Vagina (tissue), 2 donors: ENCODE data around the gene PJA2. TPM values are rescaled to one million over a fixed set of nuclear protein-coding genes. Genes with fewer than 3 reads are reported as not detected.

Experiments used
- DNase-seq, 2 donors: peaks; one replicate each; pipeline ENCODE4 v3.0.0-alpha.2; 2017; ENCODE audit errors: extremely low spot score in 2 of 2
- H3K27ac ChIP-seq: fragments of 200-600 bp; sonication (generic); one replicate; pipeline ENCODE4 v1.5.1; 2019
- H3K27me3 ChIP-seq: fragments of 200-600 bp; sonication (generic); one replicate; pipeline ENCODE4 v1.5.1; 2019
- H3K36me3 ChIP-seq, 2 donors: fragments of 200-600 bp; sonication (generic); one replicate each; pipeline ENCODE4 v1.5.1; 2017 to 2019
- H3K4me1 ChIP-seq: fragments of 200-600 bp; sonication (generic); one replicate; pipeline ENCODE4 v1.5.1; 2019
- H3K4me3 ChIP-seq, 2 donors: fragments of 200-600 bp; sonication (generic); 1 replicate in 1 of 2; 2 replicates in 1 of 2; pipeline ENCODE4 v1.5.1; 2016 to 2019
- H3K9me3 ChIP-seq: fragments of 200-600 bp; sonication (generic); one replicate; pipeline ENCODE4 v1.5.1; 2019
- CTCF ChIP-seq, 3 experiments: fragments of 450-650 bp in 2 of 3; fragments of 200-600 bp in 1 of 3; sonication (generic) in 1 of 3; IDR thresholded peaks; one replicate each; pipeline ENCODE4 v1.5.1; 2017 to 2019; ENCODE audit warnings: antibody characterized with exemption in 3 of 3, mild to moderate bottlenecking in 2 of 3, moderate library complexity in 2 of 3
- POLR2A ChIP-seq, 2 donors: fragments of 450-650 bp; IDR thresholded peaks; one replicate each; pipeline ENCODE4 v1.6.1; 2017; ENCODE audit warnings: antibody characterized with exemption in 2 of 2, mild to moderate bottlenecking in 2 of 2, moderate library complexity in 2 of 2
- POLR2AphosphoS5 ChIP-seq, 2 donors: sonication (generic); formaldehyde crosslinking; IDR thresholded peaks; one replicate each; pipeline ENCODE4 v1.9.0; 2017; ENCODE audit warnings: antibody characterized with exemption in 2 of 2, mild to moderate bottlenecking in 2 of 2, low read depth in 1 of 2; ENCODE audit not compliant: insufficient read depth in 1 of 2
- intact Hi-C: fragments of 100-400 bp; cut with DNase I; formaldehyde crosslinking; loops from one replicate; pipeline ENCODE4 v1.15.1; 2023
- total RNA-seq: library from RNA; depleted of rRNA; stranded (reverse); fragments of >200 nt; gene quantifications from one replicate; pipeline ENCODE4 v1.2.3, GENCODE V29; 2016

PJA2 gene
- total RNA-seq, 1 donor from 2014 or later, result 76.1 TPM

- intact Hi-C loops, result no loop called here
- H3K36me3 ChIP-seq, result peaks cover 0 to 20% of the 10 kb centered on the region in 2 donors
- TF ChIP-seq POLR2AphosphoS5 (IDR thresholded peaks at IDR 0.05; ENCODE audit: insufficient read depth in 1 of 2, low read depth in 1 of 2), result no peak
- TF ChIP-seq CTCF (IDR thresholded peaks at IDR 0.05), result no peak
- TF ChIP-seq POLR2A (IDR thresholded peaks at IDR 0.05), result no peak
- H3K4me1 ChIP-seq, result peaks cover 15% of the 10 kb centered on the region
- H3K27ac ChIP-seq, result no peak overlapping the region
- H3K9me3 ChIP-seq, result no peaks in the 10 kb centered on the region
- no peaks in the 10 kb centered on the region for H3K27me3 ChIP-seq
- no peak for DNase-seq
- no peak overlapping the region for H3K4me3 ChIP-seq
Observed at GRCh38 chr5:109378095-109378494, 31.7 kb downstream of the PJA2 start.

GRCh38 chr5:109374625-109375024, 35.1 kb downstream of the PJA2 start:
- Histone ChIP-seq H3K4me3 (no peak overlapping the region), H3K36me3 (peaks cover 0 to 11% of the 10 kb centered on the region in 2 donors), H3K27me3 (no peaks in the 10 kb centered on the region), H3K9me3 (no peaks in the 10 kb centered on the region), H3K4me1 (peaks cover 14% of the 10 kb centered on the region), H3K27ac (no peak overlapping the region)
- TF ChIP-seq CTCF (IDR thresholded peaks at IDR 0.05) (no peak), POLR2A (IDR thresholded peaks at IDR 0.05) (no peak), POLR2AphosphoS5 (IDR thresholded peaks at IDR 0.05; ENCODE audit: insufficient read depth in 1 of 2, low read depth in 1 of 2) (no peak)
- intact Hi-C loops, result no loop called here
- no peak for DNase-seq

- intact Hi-C loops, result no loop called here
- TF ChIP-seq CTCF (IDR thresholded peaks at IDR 0.05) (no peak), POLR2AphosphoS5 (IDR thresholded peaks at IDR 0.05; ENCODE audit: insufficient read depth in 1 of 2, low read depth in 1 of 2) (no peak), POLR2A (IDR thresholded peaks at IDR 0.05) (no peak)
- Histone ChIP-seq H3K9me3 (no peaks in the 10 kb centered on the region), H3K4me1 (peaks cover 14% of the 10 kb centered on the region), H3K27me3 (no peaks in the 10 kb centered on the region), H3K36me3 (peaks cover 0 to 15% of the 10 kb centered on the region in 2 donors), H3K4me3 (no peak overlapping the region), H3K27ac (no peak overlapping the region)
- DNase-seq, result no peak
Observed at GRCh38 chr5:109373932-109374331, 35.8 kb downstream of the PJA2 start.

GRCh38 chr5:109370343-109370742, 39.4 kb downstream of the PJA2 start:
- Histone ChIP-seq H3K27me3 (no peaks in the 10 kb centered on the region), H3K36me3 (peaks cover 0 to 31% of the 10 kb centered on the region in 2 donors), H3K9me3 (peaks cover 5% of the 10 kb centered on the region), H3K4me1 (peaks cover 9% of the 10 kb centered on the region), H3K27ac (no peak overlapping the region), H3K4me3 (no peak overlapping the region)
- TF ChIP-seq POLR2AphosphoS5 (IDR thresholded peaks at IDR 0.05; ENCODE audit: insufficient read depth in 1 of 2, low read depth in 1 of 2) (no peak), POLR2A (IDR thresholded peaks at IDR 0.05) (no peak), CTCF (IDR thresholded peaks at IDR 0.05) (no peak)
- intact Hi-C loops, result no loop called here
- DNase-seq, result no peak

GRCh38 chr5:109365653-109366052, 44.1 kb downstream of the PJA2 start:
- no peak for DNase-seq
- intact Hi-C loops, result no loop called here
- Histone ChIP-seq H3K4me1 (peaks cover 12% of the 10 kb centered on the region), H3K27me3 (no peaks in the 10 kb centered on the region), H3K36me3 (peaks cover 0 to 54% of the 10 kb centered on the region in 2 donors), H3K27ac (no peak overlapping the region), H3K4me3 (no peak overlapping the region), H3K9me3 (peaks cover 5% of the 10 kb centered on the region)
- no peak for TF ChIP-seq CTCF (IDR thresholded peaks at IDR 0.05)
- no peak for TF ChIP-seq POLR2A (IDR thresholded peaks at IDR 0.05)
- no peak for TF ChIP-seq POLR2AphosphoS5 (IDR thresholded peaks at IDR 0.05; ENCODE audit: insufficient read depth in 1 of 2, low read depth in 1 of 2)
